Activated T-helper 2 cell treated with anti-CD3 and anti-CD28 coated beads, Interferon-gamma antibody, Interleukin-2, Interleukin-4, amounts not matched to agents 10 μg/mL and 5 μg/mL and 100 μg/mL, durations not matched to agents 14 hours and 24 hours and 36 hours (primary cell): ENCODE measurements around the gene STX1B. TPM values are rescaled to one million over a fixed set of nuclear protein-coding genes. Genes with fewer than 3 reads are reported as not detected.
A peak's percentile ranks its signal among the peaks of the same experiment; 100 is the strongest.

Experiments used
- DNase-seq: peaks from one replicate; pipeline ENCODE4 v3.0.0; 2021; ENCODE audit warnings: low spot score
- H3K27ac Mint-ChIP-seq: one replicate; pipeline ENCODE4 v1.8.0; 2021; ENCODE audit warnings: mixed read lengths
- H3K27me3 Mint-ChIP-seq: one replicate; pipeline ENCODE4 v1.8.0; 2021; ENCODE audit warnings: low read depth, mixed read lengths
- H3K36me3 Mint-ChIP-seq: one replicate; pipeline ENCODE4 v1.8.0; 2021; ENCODE audit warnings: low read depth, mixed read lengths
- H3K4me1 Mint-ChIP-seq: one replicate; pipeline ENCODE4 v1.8.0; 2021; ENCODE audit warnings: low read depth, mixed read lengths
- H3K4me3 Mint-ChIP-seq: one replicate; pipeline ENCODE4 v1.8.0; 2021; ENCODE audit warnings: low read depth, mild to moderate bottlenecking, moderate library complexity, mixed read lengths
- H3K9me3 Mint-ChIP-seq: one replicate; pipeline ENCODE4 v1.8.0; 2021; ENCODE audit warnings: mixed read lengths
- intact Hi-C: fragments of 100-400 bp; cut with micrococcal nuclease; formaldehyde crosslinking; loops from one replicate; pipeline ENCODE4 v1.15.1; 2023
- total RNA-seq: library from RNA; stranded (reverse); gene quantifications from 2 replicates; pipeline ENCODE4 v1.2.3, GENCODE V29; 2022

The STX1B gene
- total RNA-seq = 0.57 and 0.97 TPM in 2 replicates

GRCh38 chr16:31010585-31011325 lies at the start of gene STX1B:
Gene STX1B, minus strand, starts transcription at chr16:31010638. Its CDS starts 242 bp downstream, at chr16:31010396.
- no peaks in the 10 kb centered on the region for H3K36me3 Mint-ChIP-seq
- H3K9me3 Mint-ChIP-seq = no peaks in the 10 kb centered on the region
- H3K27ac Mint-ChIP-seq = no peak within 1 kb of the TSS
- peak within 1 kb of the TSS; percentile 60 for H3K4me3 Mint-ChIP-seq
- H3K4me1 Mint-ChIP-seq = peaks cover 3% of the 10 kb centered on the region
- no peak for DNase-seq
- H3K27me3 Mint-ChIP-seq = peaks cover 50% of the 10 kb centered on the region
- intact Hi-C loops = no loop called here

- Mint-ChIP-seq H3K27me3 (no peaks in the 10 kb centered on the region), H3K27ac (peak overlapping the region; percentile 38), H3K4me1 (peaks cover 9% of the 10 kb centered on the region), H3K36me3 (peaks cover 15% of the 10 kb centered on the region), H3K4me3 (no peak overlapping the region), H3K9me3 (no peaks in the 10 kb centered on the region)
- intact Hi-C loops = no loop called here
- DNase-seq = no peak
Observed at GRCh38 chr16:31055613-31056012, 45.2 kb upstream of the STX1B start.

DNA sequence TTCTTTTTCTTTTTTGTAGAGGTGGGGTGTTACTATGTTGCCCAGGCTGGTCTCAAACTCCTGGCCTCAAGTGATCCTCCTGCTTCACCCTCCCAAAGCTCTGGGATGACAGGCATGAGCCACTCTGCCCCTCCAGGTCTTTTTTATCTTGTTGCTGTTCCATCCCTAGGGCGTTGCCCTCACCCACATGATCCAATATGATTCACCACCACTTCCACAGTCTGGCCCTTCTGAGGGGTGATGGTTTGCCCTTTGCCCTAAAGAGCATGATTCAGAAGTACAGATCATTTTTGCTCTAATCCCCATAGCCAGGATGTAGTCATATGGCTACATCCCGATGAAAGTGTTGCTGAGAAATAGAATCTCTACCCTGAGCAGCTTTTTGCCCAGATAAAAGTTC lies 41.7 kb upstream of the STX1B start:
- peaks cover 9% of the 10 kb centered on the region for H3K4me1 Mint-ChIP-seq
- H3K27me3 Mint-ChIP-seq = no peaks in the 10 kb centered on the region
- DNase-seq = no peak
- peaks cover 4% of the 10 kb centered on the region for H3K36me3 Mint-ChIP-seq
- H3K9me3 Mint-ChIP-seq = no peaks in the 10 kb centered on the region
- intact Hi-C loops = no loop called here
- no peak overlapping the region for H3K4me3 Mint-ChIP-seq
- no peak overlapping the region for H3K27ac Mint-ChIP-seq

- Mint-ChIP-seq H3K36me3 (no peaks in the 10 kb centered on the region), H3K27ac (no peak overlapping the region)
- DNase-seq = no peak
Observed at GRCh38 chr16:31050280-31051030, 40.0 kb upstream of the STX1B start.

GRCh38 chr16:31043898-31044481 lies 33.6 kb upstream of the STX1B start:
- DNase-seq = no peak
- no peaks in the 10 kb centered on the region for H3K9me3 Mint-ChIP-seq
- H3K27me3 Mint-ChIP-seq = no peaks in the 10 kb centered on the region
- H3K4me3 Mint-ChIP-seq = no peak overlapping the region
- peaks cover 12% of the 10 kb centered on the region for H3K36me3 Mint-ChIP-seq
- intact Hi-C loops = no loop called here
- H3K27ac Mint-ChIP-seq = no peak overlapping the region
- no peaks in the 10 kb centered on the region for H3K4me1 Mint-ChIP-seq

More at GRCh38 chr16:31050280-31051030, 40.0 kb upstream of the STX1B start:
- intact Hi-C loops = no loop called here
- Mint-ChIP-seq H3K4me1 (peaks cover 9% of the 10 kb centered on the region), H3K4me3 (no peak overlapping the region), H3K9me3 (no peaks in the 10 kb centered on the region), H3K27me3 (no peaks in the 10 kb centered on the region)

GRCh38 chr16:31043352-31043751 lies 32.9 kb upstream of the STX1B start:
- DNase-seq = no peak
- no peaks in the 10 kb centered on the region for H3K4me1 Mint-ChIP-seq
- H3K27me3 Mint-ChIP-seq = no peaks in the 10 kb centered on the region
- H3K9me3 Mint-ChIP-seq = no peaks in the 10 kb centered on the region
- no peak overlapping the region for H3K27ac Mint-ChIP-seq
- intact Hi-C loops = no loop called here
- H3K4me3 Mint-ChIP-seq = no peak overlapping the region
- peaks cover 19% of the 10 kb centered on the region for H3K36me3 Mint-ChIP-seq

GRCh38 chr16:31042866-31043265 lies 32.4 kb upstream of the STX1B start:
- Mint-ChIP-seq H3K27me3 (no peaks in the 10 kb centered on the region), H3K4me3 (no peak overlapping the region), H3K36me3 (peaks cover 21% of the 10 kb centered on the region), H3K9me3 (no peaks in the 10 kb centered on the region), H3K4me1 (no peaks in the 10 kb centered on the region), H3K27ac (no peak overlapping the region)
- no peak for DNase-seq
- intact Hi-C loops = no loop called here

DNA sequence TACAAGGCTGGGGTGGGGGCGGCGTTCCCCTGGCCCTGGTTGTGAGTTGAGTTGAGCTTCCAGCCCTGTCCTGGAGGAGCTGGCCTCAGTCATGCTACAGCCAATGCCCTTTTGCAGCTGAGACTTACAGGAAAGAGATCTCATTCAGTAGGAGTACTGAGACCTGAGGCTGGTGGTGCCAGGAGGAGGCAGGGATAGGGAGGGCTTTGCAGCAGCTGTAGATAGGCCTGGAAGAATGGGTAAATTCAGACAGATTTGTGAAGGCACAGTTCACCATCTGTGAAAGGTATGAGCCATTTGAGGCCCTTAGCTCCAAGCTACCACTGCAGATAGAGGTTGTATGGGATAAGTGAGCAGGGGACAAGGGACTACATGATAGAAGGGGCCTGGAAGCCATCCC lies 28.6 kb upstream of the STX1B start:
- intact Hi-C loops = no loop called here
- peaks cover 4% of the 10 kb centered on the region for H3K4me1 Mint-ChIP-seq
- no peak overlapping the region for H3K27ac Mint-ChIP-seq
- no peaks in the 10 kb centered on the region for H3K9me3 Mint-ChIP-seq
- H3K4me3 Mint-ChIP-seq = no peak overlapping the region
- no peak for DNase-seq
- no peaks in the 10 kb centered on the region for H3K27me3 Mint-ChIP-seq
- H3K36me3 Mint-ChIP-seq = peaks cover 34% of the 10 kb centered on the region

- H3K27ac Mint-ChIP-seq = no peak overlapping the region
- H3K4me3 Mint-ChIP-seq = no peak overlapping the region
- intact Hi-C loops = no loop called here
- H3K36me3 Mint-ChIP-seq = peaks cover 34% of the 10 kb centered on the region
- DNase-seq = no peak
- no peaks in the 10 kb centered on the region for H3K9me3 Mint-ChIP-seq
- peaks cover 14% of the 10 kb centered on the region for H3K4me1 Mint-ChIP-seq
- no peaks in the 10 kb centered on the region for H3K27me3 Mint-ChIP-seq
Observed at GRCh38 chr16:31036691-31037090, 26.3 kb upstream of the STX1B start.

DNA sequence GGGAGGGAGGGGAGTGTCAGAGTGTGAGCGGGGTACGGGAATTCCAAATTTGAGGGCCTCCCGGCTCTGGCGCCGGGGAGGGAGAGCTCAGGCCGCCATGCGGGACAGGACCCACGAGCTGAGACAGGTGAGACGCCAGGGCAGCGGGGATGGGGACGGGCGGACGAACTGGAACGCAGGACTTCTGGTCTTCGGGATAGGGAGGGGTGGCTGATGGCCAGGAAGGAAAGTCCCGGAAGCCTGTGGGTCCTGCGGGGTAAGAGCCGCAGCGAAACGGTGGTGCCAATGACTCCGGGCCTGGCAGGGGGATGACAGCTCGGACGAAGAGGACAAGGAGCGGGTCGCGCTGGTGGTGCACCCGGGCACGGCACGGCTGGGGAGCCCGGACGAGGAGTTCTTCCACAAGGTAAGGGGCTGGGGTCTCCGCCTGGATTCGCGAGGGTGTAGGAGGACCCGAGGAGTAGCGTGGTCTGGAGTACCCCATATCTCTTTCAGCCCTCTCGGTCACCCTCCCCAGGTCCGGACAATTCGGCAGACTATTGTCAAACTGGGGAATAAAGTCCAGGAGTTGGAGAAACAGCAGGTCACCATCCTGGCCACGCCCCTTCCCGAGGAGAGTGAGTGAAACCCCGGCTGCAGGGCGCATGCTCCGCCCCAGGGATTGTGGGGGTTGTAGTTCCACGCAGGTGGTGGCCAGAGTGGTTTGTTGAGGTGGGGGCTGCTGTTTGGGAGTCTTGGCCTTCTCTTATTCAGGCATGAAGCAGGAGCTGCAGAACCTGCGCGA lies 23.5 kb upstream of the STX1B start:
- H3K27ac Mint-ChIP-seq = peak overlapping the region; percentile 89
- H3K36me3 Mint-ChIP-seq = peaks cover 24% of the 10 kb centered on the region
- peak overlapping the region; percentile 87 for H3K4me3 Mint-ChIP-seq
- H3K9me3 Mint-ChIP-seq = no peaks in the 10 kb centered on the region
- peak; percentile 84 for DNase-seq
- peaks cover 16% of the 10 kb centered on the region for H3K4me1 Mint-ChIP-seq
- intact Hi-C loops = loop anchor here (1.0 to 2.0 kb wide), 5 partner anchors 37 to 111 kb away; partner anchors contain the start of genes FBXL19, KAT8, VKORC1 and ZNF646
- H3K27me3 Mint-ChIP-seq = no peaks in the 10 kb centered on the region

DNA sequence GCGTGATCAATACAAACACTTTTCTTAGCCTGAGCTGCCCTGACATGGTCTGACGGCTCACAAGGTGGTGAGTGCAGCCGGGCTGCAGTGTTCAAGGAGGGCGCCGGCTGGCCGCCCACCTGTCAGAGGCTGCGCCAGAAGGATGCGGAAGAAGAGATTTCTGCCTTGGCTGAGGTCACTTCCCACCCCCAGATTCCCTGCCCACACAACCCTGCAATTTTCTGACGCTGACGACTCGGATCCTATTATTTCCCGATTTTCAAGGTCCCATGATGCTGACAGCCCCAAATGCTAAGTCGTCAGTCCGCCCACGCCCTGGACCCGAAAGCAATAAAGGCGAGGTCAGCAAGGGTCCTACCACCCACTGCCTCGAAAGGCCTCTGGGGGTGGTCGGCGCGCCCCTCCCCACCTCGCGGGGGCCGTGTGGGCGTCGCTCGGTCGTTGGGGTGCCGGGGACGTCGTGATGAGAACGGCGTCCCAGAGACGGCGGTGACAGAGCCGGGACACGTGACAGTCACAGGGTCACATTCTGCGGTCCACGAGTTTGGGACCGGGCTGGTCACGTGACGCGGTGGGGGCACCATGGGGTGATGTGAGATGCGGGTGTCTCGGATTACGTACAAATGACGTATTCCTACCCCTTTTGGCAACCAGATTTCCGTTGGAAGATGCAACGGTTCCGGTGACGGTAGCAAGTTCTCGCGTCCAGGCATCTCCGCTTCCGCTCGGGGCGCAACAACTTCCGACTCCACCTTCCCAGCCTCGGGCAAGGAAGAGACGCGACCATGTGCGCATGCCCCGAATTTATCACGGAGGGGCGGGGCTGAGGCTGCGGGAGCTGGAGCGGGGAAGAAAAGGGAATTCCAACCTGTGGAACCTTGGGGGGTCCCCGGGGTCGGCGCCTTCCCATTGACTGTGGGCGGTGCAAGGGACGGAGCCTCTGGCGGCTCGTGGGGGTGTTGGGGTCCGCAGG lies 22.6 kb upstream of the STX1B start, which contains the start of gene STX4:
Gene STX4 (plus strand): TSS at position 823 of the 973 bp plus-strand sequence. CDS start 248 bp downstream, outside the sequence.
- peak within 1 kb of the TSS; percentile 87 for H3K4me3 Mint-ChIP-seq
- H3K27me3 Mint-ChIP-seq = no peaks in the 10 kb centered on the region
- H3K9me3 Mint-ChIP-seq = no peaks in the 10 kb centered on the region
- H3K4me1 Mint-ChIP-seq = peaks cover 16% of the 10 kb centered on the region
- intact Hi-C loops = loop anchor here (1.0 to 2.0 kb wide), 5 partner anchors 36 to 110 kb away; partner anchors contain the start of genes FBXL19, KAT8, VKORC1 and ZNF646
- H3K36me3 Mint-ChIP-seq = peaks cover 17% of the 10 kb centered on the region
- H3K27ac Mint-ChIP-seq = peak within 1 kb of the TSS; percentile 89
- DNase-seq = peak; percentile 97
